OCI-M1 (cell line): ENCODE data around the gene ACTG1.
"Not testable (repeated sequence)": the region's sequence is repeated elsewhere in the genome, so short reads cannot be mapped to it uniquely, and the experiment has no call there.

Experiments
- DNase-seq: peaks from one replicate; lab custom pipeline; 2025; lab: John Stamatoyannopoulos, UW

The ACTG1 gene

GRCh38 chr17:81532490-81533287, 20.1 kb upstream of the ACTG1 start:
- no peak for DNase-seq

- DNase-seq = not testable (repeated sequence)
These were observed 19.4 kb upstream of the ACTG1 start for GRCh38 chr17:81531998-81532404.

- DNase-seq = not testable (repeated sequence)
These were observed 18.4 kb upstream of the ACTG1 start for GRCh38 chr17:81531013-81531412.

- no peak for DNase-seq
These were observed 16.8 kb upstream of the ACTG1 start for GRCh38 chr17:81529437-81529803.

- DNase-seq = no peak
These were observed 16.2 kb upstream of the ACTG1 start for GRCh38 chr17:81528651-81529436.

- DNase-seq = no peak
These were observed 15.7 kb upstream of the ACTG1 start for GRCh38 chr17:81528384-81528650.

- no peak for DNase-seq
These were observed 15.2 kb upstream of the ACTG1 start, which contains the start of gene FSCN2 for GRCh38 chr17:81527591-81528383. Gene FSCN2 (plus strand): TSS chr17:81528377. CDS start chr17:81528532, 155 bp downstream.

GRCh38 chr17:81526662-81527571, 14.3 kb upstream of the ACTG1 start:
- no peak for DNase-seq

- no peak for DNase-seq
These were observed 12.2 kb upstream of the ACTG1 start for GRCh38 chr17:81524865-81525159.

- no peak for DNase-seq
These were observed 11.7 kb upstream of the ACTG1 start for GRCh38 chr17:81524039-81524864.

GRCh38 chr17:81523402-81524038, 10.9 kb upstream of the ACTG1 start:
- no peak for DNase-seq

- peak; percentile 15 for DNase-seq
These were observed 10.1 kb upstream of the ACTG1 start for GRCh38 chr17:81522491-81523401.

GRCh38 chr17:81520021-81520901, 7.7 kb upstream of the ACTG1 start:
- DNase-seq = no peak

GRCh38 chr17:81519284-81520020, 6.9 kb upstream of the ACTG1 start:
- peak; percentile 9 for DNase-seq

- DNase-seq = no peak
These were observed 6.2 kb upstream of the ACTG1 start for GRCh38 chr17:81518785-81519283.

GRCh38 chr17:81518113-81518784, 5.7 kb upstream of the ACTG1 start:
- DNase-seq = no peak
